GM18505 (cell line): ENCODE results near the gene BTNL9.
"Not testable (repeated sequence)": the region's sequence is repeated elsewhere in the genome, so short reads cannot be mapped to it uniquely, and the experiment has no call there.

Experiments used
- ATAC-seq: cut with Tn5 transposase; IDR thresholded peaks from one replicate; pipeline ENCODE4 v1.9.1; 2021; ENCODE audit not compliant: unreplicated experiment
- POLR2A ChIP-seq: IDR thresholded peaks from 4 replicates; pipeline ENCODE4 v1.6.1; 2011; ENCODE audit warnings: borderline replicate concordance; ENCODE audit not compliant: insufficient read depth, insufficient read length; ENCODE audit errors: extremely low read depth

BTNL9 gene

DNA sequence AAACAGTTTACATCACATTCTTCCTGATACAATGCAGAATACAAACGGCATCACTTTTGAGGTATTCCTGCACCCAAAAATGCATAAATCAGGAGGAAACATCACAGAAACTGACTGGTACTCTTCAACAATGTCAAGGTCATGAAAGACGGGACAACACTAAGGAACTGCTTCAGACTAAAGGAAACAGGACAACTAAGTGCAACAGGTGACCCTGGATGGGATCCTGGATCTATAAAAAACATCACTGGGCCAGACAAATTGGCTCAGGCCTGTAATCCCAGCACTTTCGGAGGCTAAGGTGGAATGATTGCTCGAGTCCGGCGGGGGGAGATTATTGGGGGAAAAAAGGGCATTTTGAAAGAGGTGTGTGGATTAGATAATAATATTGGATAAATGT lies 22.6 kb downstream of the BTNL9 start:
- no peak for TF ChIP-seq POLR2A
- no peak for ATAC-seq

DNA sequence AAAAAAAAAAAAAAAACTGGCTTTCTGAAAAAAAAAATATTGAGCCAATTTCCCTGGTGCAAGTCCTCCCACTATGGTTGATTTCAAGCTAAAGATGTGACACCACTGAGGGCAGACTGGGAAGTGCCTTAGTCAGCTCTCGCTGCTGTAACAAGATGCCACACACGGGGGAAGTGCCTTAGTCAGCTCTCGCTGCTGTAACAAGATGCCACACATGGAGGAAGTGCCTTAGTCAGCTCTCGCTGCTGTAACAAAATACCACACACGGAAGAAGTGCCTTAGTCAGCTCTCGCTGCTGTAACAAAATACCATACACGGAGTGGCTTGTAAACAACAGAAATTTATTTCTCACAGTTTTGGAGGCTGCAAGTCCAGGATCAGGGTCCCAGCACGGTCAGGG lies 23.4 kb downstream of the BTNL9 start:
- ATAC-seq = no peak

DNA sequence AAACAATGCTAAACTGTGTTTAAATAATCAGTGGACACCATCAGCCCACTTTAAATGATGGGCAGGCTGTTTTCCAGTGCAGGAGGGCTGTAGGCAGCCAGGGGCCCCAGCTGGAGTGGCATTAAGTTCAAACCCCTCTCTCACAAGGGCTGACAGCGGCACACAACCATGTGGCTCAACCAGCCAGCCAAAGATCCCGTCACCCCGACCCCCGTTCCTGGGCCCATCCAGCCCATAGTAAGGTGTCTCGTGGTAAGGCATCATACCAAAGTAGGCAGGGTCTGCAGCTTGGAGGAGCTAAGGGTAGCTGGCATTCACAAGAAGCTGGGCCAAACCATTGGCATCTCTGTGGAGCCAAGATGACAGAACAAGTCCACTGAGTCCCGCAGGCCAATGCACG lies 24.9 kb downstream of the BTNL9 start:
- TF ChIP-seq POLR2A = no peak
- ATAC-seq = no peak

More for the DNA sequence above, 23.4 kb downstream of the BTNL9 start:
- no peak for TF ChIP-seq POLR2A

DNA sequence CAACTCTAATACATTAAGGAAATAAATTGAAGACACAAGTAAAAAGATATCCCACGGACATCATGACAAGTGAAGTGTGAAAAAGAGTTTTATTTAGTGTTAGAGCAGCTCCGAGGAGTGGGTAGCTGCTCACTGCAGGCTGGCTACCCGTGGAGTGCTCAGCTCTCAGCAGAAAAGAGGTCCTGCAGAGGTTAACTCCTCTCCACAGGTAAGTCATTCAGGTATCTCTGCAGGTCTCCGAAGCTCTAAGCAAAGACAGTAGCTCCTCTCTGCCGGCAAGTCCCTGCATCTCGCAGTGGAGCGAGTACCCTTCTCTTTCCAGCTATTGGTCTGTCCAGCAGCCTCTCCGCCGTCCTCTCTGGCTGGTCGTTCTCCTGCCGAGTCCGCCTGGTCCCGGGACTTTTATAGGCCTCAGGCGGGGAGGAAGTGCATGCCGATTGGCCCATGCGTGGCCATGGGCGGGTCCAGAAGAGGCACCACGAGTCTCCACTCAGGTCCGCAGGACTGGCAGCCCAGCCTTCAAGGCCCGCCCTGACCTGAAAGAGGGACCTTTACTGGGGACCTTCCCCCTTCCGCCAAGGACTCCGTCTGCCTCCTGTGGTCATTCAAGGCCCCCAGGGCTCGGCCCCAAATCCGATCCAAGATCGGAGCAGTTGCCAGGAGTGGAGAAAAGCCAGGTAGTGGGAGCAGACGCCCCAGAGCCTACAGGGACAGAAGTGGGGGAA lies 29.9 kb downstream of the BTNL9 start:
- no peak for TF ChIP-seq POLR2A
- ATAC-seq = no peak

DNA sequence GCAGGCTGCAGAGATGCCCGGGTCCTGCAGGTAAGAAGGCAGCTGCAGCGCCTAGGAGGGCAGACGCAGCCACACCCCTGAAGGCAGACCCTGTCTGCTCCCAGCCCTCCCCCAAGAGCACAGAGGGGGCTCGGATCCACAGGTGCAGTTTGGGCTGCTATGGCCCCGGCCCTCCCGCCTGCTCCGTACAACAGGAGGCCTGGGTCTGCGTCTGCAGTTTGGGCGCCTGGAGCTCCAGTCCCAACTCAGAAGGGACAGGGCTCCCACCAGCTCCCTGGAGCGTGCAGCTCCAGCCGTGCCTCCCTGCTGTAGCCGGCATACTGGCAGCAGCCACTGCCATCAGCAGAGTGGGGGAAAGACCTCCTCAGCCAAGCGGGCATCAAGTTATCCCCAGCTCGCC lies 30.5 kb downstream of the BTNL9 start:
- no peak for TF ChIP-seq POLR2A
- no peak for ATAC-seq

DNA sequence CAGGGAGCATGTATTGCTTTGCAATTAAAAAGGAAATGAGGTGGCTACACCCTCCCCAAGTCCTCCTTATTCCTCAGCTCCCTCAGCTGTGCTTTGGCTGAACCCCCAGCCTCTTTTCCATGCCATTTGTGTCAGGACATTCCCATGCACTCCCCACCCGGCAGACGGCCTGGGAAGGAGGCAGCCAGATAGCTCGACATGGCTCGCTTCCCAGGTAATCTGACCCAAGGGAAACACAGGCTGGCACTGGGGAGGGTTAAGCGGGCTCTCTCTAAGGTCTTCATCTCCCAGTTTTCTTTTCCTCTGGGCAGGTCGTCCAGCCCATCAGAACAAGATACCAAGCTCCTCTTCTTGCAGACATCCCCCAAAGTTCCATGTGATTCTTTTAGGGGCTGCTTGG lies 31.2 kb downstream of the BTNL9 start:
- no peak for ATAC-seq
- TF ChIP-seq POLR2A = no peak

DNA sequence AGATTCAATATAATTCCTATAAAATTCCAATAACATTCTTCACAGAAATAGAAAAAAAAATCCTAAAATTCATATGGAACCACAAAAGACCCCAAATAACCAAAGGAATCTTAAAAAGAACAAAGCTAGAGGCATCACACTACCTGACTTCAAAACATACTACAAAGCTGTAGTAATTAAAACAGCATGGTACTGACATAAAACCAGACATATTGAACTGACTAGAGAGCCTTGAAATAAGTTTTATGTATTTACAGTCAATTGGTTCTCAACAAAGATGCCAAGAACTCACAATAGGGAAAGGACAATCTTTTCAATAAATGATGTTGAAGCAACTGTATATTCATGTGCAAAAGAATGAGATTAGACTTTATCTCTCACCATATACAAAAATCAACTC lies 36.9 kb downstream of the BTNL9 start:
- no peak for TF ChIP-seq POLR2A
- no peak for ATAC-seq

DNA sequence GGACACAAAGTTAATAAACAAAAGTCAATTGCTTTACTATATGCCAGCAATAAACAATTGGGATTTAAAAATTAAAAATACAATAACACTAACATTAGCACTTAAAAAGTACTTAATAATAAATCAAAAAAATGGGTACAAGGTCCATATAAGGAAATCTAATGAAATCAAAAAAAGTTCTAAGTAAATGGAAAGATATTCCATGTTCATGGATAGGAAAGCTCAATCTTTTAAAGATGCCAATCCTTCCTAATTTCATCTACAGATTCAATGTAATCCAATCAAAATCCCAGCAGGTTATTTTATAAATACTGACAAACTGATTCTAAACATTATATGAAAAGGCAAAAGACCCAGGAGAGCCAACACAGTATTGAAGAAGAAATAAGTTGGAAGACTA lies 41.9 kb downstream of the BTNL9 start:
- no peak for ATAC-seq
- TF ChIP-seq POLR2A = no peak

DNA sequence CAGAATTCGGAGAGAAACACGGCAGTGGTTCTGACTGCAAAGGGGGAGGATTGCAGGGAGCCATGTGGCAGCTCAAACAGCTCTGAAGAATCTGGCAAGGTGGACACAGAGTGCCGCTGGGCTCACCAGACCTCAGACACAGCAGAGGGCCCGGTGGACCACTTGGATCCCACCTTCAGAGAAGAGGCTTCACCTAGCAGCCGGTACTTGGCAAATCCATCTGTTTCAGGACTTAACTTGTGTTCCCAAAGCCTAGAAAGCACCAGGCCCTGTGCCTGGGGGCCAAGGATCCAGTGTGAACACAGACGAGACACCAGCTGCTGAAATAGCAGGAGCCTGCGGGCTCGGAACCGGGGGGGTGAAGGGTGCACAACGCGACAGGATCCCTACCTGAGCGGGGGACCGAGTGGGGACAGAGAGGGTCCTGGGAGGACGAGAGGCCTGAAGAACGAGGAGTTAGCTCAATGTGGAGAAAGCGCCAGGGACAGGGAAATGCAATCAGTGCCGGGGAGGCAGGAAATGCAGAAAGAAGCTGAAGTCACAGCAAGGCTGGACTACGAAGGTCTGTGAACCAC lies 44.6 kb downstream of the BTNL9 start:
- TF ChIP-seq POLR2A = no peak
- no peak for ATAC-seq

DNA sequence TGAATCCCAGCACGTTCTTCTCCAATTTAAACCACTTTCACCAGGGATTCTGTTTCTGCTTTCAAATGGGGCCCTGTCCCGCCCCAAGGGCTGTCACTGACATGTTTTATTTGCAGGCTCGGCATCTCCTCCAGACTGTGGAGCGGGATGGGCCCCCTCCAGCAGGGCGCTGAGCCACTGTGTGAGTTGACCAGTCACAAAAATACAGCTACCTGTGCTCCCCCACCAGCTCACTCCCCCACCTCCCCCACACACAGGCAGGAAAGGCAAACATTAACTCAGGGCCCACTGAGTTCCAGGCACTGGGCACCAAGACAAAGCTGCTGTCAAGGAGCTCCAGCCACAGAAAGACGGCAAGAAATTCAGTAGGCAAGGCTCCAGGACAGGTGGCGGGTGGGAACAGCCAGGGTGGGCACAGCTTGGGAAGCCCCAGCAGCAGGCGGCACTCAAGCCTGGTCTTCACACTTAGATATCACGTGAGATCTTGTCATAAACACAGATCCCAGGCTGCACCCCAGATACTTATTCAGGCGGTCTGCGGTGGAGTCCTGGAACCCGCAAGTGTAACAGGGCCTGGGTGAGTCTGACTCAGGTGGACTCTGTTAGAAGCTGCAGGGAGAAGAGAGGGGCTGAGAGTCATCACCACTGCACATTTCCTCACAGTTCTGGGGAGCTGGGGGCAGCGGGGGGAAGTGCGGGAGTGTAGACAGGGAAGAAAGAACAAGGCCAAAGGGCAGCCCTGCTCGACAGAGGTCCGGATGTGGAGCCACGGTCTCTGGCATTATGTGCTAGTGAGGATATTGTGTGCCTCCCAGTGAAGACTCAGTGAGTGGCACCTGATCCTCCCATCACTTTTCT lies 46.2 kb downstream of the BTNL9 start:
- no peak for TF ChIP-seq POLR2A
- no peak for ATAC-seq

DNA sequence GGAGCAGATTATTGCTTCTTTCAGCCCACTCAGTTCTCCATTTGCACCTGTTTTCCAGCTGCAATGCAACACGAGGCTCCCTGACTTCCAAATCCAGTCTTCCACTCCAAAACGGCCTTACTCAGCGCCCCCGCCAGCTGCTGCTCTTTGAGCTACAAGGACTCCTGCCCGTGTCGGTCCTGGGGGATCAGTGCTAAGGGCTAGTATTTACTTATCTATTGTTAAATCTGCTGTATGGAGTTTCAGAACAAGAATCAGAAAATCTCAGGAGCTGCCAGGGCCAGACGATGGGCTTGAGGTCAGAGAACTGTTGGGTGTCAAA lies 46.8 kb downstream of the BTNL9 start:
- no peak for ATAC-seq
- no peak for TF ChIP-seq POLR2A

DNA sequence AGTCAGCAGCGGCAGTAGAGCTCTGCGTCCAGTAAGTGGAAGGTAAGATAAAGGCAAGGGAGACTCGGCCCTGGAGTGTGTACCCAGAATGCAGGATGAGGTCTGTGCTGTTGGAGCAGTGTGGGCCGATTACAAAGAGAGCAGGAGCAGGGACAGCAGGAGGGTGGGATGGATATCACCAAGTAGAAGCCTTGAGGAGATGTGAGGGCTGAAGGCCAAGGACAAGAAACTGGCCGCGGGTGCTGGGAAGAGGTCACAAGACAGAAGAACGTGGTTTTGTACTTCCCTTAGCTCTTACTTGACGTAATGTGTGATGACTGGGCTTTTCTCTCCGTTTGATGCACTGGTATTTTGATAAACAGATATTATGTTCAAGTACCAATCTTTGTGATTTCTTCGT lies 47.2 kb downstream of the BTNL9 start:
- ATAC-seq = no peak
- TF ChIP-seq POLR2A = no peak

DNA sequence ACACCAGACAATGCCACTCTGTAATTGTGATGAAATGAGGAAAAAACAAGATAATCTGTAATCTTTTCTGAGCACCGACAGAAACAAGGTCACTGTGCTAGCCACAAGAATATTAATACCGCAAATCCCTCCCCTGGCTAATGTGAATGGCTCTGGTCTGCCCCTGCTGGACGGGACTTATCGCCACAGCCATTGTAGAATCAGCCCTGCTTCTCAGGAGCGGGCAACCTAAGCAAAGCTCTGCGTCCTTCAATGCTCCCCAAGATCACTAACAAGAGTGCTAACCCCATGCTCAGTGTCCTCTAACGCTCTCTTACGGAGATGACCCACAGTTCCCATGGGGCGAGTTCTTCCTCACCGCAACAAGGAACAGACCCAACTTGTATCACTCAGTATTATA lies 48.2 kb downstream of the BTNL9 start:
- no peak for ATAC-seq

DNA sequence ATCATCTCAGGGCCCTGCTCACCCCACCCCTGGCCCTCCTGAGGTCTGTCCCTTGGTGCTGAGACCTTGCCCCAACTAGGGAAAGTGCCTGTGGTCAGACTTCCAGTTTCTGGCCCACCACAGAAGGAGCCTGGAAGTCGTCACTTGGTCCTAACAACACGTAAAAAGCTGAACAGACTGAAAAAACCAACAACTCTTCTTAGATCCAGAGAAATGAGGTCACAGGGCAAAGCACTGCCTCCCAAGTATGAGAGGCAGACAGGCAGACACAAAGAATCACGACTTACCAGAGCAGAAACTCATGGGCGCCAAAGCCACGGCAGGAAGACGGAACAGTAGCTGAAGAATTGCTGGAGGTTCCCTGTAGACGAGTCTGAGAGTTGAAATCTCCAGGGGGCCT lies 52.4 kb downstream of the BTNL9 start:
- TF ChIP-seq POLR2A = no peak
- no peak for ATAC-seq

More for the DNA sequence above, 48.2 kb downstream of the BTNL9 start:
- TF ChIP-seq POLR2A = no peak

DNA sequence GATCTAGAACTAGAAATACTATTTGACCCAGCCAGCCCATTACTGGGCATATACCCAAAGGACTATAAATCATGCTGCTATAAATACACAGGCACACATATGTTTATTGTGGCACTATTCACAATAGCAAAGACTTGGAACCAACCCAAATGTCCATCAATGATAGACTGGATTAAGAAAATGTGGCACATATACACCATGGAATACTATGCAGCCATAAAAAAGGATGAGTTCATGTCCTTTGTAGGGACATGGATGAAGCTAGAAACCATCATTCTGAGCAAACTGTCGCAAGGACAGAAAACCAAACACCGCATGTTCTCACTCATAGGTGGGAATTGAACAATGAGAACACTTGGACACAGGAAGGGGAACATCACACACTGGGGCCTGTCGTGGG lies 55.1 kb downstream of the BTNL9 start:
- ATAC-seq = not testable (repeated sequence)

DNA sequence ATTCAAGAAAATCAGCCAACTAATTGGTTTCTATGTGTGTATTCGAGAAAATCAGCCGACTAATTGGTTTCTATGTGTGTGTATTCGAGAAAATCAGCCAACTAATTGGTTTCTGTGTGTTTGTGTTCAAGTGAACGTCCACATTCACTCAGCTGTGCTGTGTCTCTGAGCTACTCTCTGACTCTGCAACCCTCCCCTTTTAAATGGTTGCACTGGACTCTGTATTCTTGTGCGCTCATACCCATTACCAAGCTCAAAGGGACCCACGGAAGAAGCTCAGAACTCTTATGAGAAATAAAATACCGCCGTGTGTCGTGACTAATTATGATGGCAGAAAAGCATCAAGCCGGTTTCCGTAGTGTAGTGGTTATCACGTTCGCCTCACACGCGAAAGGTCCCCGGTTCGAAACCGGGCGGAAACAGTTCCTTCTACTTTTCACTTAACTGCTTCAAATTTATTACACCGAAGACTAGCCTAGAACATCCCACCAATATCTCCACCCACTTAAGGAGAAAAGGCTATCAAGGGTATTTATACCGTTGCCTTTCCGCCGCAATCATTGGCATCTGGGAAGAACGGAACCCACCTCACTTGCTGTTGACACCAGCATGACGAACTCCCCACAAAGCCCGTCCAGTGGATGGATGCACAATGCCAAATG lies 56.8 kb downstream of the BTNL9 start:
- not testable (repeated sequence) for ATAC-seq

DNA sequence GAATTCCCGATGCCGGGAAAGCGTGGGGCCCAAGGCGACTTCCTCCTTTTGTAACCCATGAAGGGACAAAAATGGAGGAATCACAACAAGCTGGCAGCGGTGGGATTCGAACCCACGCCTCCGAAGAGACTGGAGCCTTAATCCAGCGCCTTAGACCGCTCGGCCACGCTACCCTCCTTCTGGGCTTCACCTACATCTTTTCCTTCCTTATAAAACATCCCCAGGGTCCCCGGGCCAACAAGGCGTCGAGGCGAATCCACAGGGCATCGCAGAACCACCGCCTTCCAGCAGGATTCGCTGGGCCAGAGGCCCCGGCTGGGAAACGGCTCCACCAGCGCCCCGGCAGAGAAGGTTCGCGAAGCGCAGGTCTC lies 57.3 kb downstream of the BTNL9 start:
- not testable (repeated sequence) for ATAC-seq

DNA sequence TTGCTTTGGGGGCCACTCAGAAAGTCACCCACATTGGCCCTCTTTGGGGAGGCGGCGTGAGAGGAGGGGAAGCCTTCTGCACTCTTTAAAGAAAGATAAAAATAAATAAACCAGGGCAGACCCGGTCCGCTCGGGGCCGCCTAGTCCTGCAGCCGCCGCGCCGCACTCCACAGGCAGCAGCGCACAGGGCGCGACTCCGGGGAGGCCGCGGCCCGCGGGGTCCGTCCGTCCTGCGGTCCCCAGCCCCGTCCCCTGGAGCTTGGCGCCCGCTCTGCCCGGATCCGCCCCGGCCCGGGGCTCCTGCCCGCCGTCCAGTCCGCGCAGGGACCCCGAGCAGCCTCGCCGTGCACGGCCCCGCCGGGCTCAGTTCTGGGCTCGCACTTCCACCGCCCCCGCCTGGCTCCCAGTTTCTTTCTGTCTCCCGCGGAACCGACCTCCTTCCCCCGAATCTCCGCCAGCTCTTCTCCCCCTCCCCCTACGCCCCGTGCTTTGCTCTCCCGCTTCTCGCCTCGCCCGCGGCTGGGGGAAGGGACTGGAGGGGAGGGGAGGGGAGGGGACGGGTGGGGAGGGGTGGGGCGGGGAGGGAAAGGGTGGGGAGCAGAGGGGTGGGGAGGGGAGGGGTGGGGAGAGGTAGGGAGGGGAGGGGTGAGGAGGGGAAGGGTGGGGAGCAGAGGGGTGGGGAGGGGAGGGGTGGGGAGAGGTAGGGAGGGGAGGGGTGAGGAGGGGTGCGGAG lies 57.9 kb downstream of the BTNL9 start:
- not testable (repeated sequence) for ATAC-seq
